ENCODE results near the gene TLX2. TPM values are rescaled to one million over a fixed set of nuclear protein-coding genes. Genes with fewer than 3 reads are reported as not detected.

TLX2 gene
- total RNA-seq, 1 experiment from 2014 or later = 3.1 TPM

- Histone ChIP-seq H3K4me1 (ENCODE audit: insufficient read depth, low read length) (peaks cover 18% of the 10 kb centered on the region), H3K4me2 (ENCODE audit: low read length) (peak overlapping the region; percentile 93), H3K27me3 (ENCODE audit: low read length) (no peaks in the 10 kb centered on the region), H3K79me2 (ENCODE audit: low read length) (peaks cover 22% of the 10 kb centered on the region), H3K4me3 (ENCODE audit: low read length) (peak overlapping the region; percentile 95), H3F3A (ENCODE audit: low read length, unreplicated experiment) (no peaks in the 10 kb centered on the region), H3K9me3 (ENCODE audit: low read length) (no peaks in the 10 kb centered on the region), H3K27ac (ENCODE audit: low read length) (no peak overlapping the region), H3K36me3 (ENCODE audit: low read depth, low read length) (peaks cover 7% of the 10 kb centered on the region), H4K20me1 (ENCODE audit: low read length) (no peaks in the 10 kb centered on the region), H2AFZ (ENCODE audit: low read length) (no peak overlapping the region), H3K9ac (ENCODE audit: low read length) (no peak overlapping the region), H3K9me2 (replicated peaks; ENCODE audit: low read length) (no peaks in the 10 kb centered on the region)
- intact Hi-C loops (cut with micrococcal nuclease) = loop anchor here (2.0 kb wide), 1 partner anchor 51 kb away; the partner anchor contains the start of gene INO80B
- ChIA-PET POLR2A (ENCODE audit: unreplicated experiment) (no interaction called here), CTCF (no interaction called here)
- no peak for TF ChIP-seq EZH2phosphoT487 (IDR thresholded peaks at IDR 0.05; ENCODE audit: borderline replicate concordance, low read length)
- no peak for TF ChIP-seq CTCF (conservative IDR thresholded peaks at IDR 0.05; ENCODE audit: low read depth, low read length)
- TF ChIP-seq EZH2 (IDR thresholded peaks at IDR 0.05; ENCODE audit: low read length, unreplicated experiment) = no peak
- DNase-seq (no peak), ATAC-seq (no peak)
- no TSS peak for BruUV-seq (replicated peaks)
These were observed 8.6 kb upstream of the TLX2 start for GRCh38 chr2:74505448-74506246.

- TF ChIP-seq EZH2phosphoT487 (IDR thresholded peaks at IDR 0.05; ENCODE audit: borderline replicate concordance, low read length) (no peak), CTCF (conservative IDR thresholded peaks at IDR 0.05; ENCODE audit: low read depth, low read length) (0 out of 2 replicates have a peak, but pooled peaks have one; percentile 17)
- Histone ChIP-seq H3K27ac (ENCODE audit: low read length) (peak within 1 kb of the TSS; percentile 94), H3K4me3 (ENCODE audit: low read length) (peak within 1 kb of the TSS; percentile 95), H3K79me2 (ENCODE audit: low read length) (peaks cover 22% of the 10 kb centered on the region), H3F3A (ENCODE audit: low read length, unreplicated experiment) (no peaks in the 10 kb centered on the region), H3K9me2 (replicated peaks; ENCODE audit: low read length) (no peaks in the 10 kb centered on the region), H3K36me3 (ENCODE audit: low read depth, low read length) (peaks cover 7% of the 10 kb centered on the region), H4K20me1 (ENCODE audit: low read length) (no peaks in the 10 kb centered on the region), H2AFZ (ENCODE audit: low read length) (peak within 1 kb of the TSS; percentile 84), H3K9me3 (ENCODE audit: low read length) (no peaks in the 10 kb centered on the region), H3K27me3 (ENCODE audit: low read length) (no peaks in the 10 kb centered on the region), H3K4me1 (ENCODE audit: insufficient read depth, low read length) (peaks cover 18% of the 10 kb centered on the region), H3K4me2 (ENCODE audit: low read length) (peak within 1 kb of the TSS; percentile 93), H3K9ac (ENCODE audit: low read length) (peak within 1 kb of the TSS; percentile 99)
- intact Hi-C loops (cut with micrococcal nuclease) = loop anchor here (1.0 to 2.0 kb wide), 3 partner anchors 22 to 53 kb away; partner anchors contain the start of genes AUP1, HTRA2, INO80B and TTC31
- ChIA-PET CTCF (no interaction called here), POLR2A (ENCODE audit: unreplicated experiment) (interaction anchor here (0.5 kb wide), 1 partner anchor 1122 kb away, joined by 7 read pairs; the partner anchor contains the start of gene ALMS1)
- BruUV-seq (replicated peaks) = no TSS peak
- peak; percentile 99 for DNase-seq
- ATAC-seq = peak; percentile 93
These were observed 6.9 kb upstream of the TLX2 start, which contains the start of gene PCGF1 for GRCh38 chr2:74507145-74507925. Gene PCGF1, minus strand, starts transcription at chr2:74507695. Its CDS starts 27 bp downstream, at chr2:74507668.
